DOHH2 (cell line): Measurements from ENCODE around the gene ACTN4.

ENCODE experiments used
- H3F3A ChIP-seq: fragments of 200-600 bp; sonication (generic), shearing (Covaris generic); 2 replicates; pipeline ENCODE4 v1.6.0; 2016; ENCODE audit warnings: antibody characterized with exemption, mild to moderate bottlenecking; ENCODE audit not compliant: control insufficient read depth, insufficient read depth
- H3K27ac ChIP-seq: fragments of 200-600 bp; sonication (generic); 2 replicates; pipeline ENCODE4 v1.5.1; 2014; ENCODE audit warnings: low read depth, mild to moderate bottlenecking, low read length, moderate library complexity
- H3K27me3 ChIP-seq: fragments of 200-600 bp; sonication (generic); 2 replicates; pipeline ENCODE4 v1.6.1; 2014; ENCODE audit warnings: mild to moderate bottlenecking, low read length, mixed read lengths; ENCODE audit not compliant: control insufficient read depth
- H3K36me3 ChIP-seq: fragments of 200-600 bp; sonication (generic); 2 replicates; pipeline ENCODE4 v1.6.1; 2014; ENCODE audit warnings: mild to moderate bottlenecking, low read length, moderate library complexity, mixed read lengths; ENCODE audit not compliant: control insufficient read depth
- H3K4me1 ChIP-seq: fragments of 200-600 bp; sonication (generic); 2 replicates; pipeline ENCODE4 v1.6.1; 2014; ENCODE audit warnings: mild to moderate bottlenecking, low read length, mixed read lengths; ENCODE audit not compliant: control insufficient read depth
- H3K4me2 ChIP-seq: fragments of 200-600 bp; sonication (generic); 2 replicates; pipeline ENCODE4 v1.6.0; 2014; ENCODE audit warnings: mild to moderate bottlenecking, low read length, moderate library complexity
- H3K4me3 ChIP-seq: fragments of 200-600 bp; sonication (generic); 2 replicates; pipeline ENCODE4 v1.5.1; 2014; ENCODE audit warnings: mild to moderate bottlenecking, low read length, mixed read lengths
- H3K79me2 ChIP-seq: fragments of 200-600 bp; sonication (generic); 2 replicates; pipeline ENCODE4 v1.6.1; 2014; ENCODE audit warnings: mild to moderate bottlenecking, low read length, mixed read lengths; ENCODE audit not compliant: control insufficient read depth
- H3K9me2 ChIP-seq: fragments of 200-600 bp; sonication (generic); replicated peaks from 2 replicates; pipeline ENCODE4 v1.6.1; 2014; ENCODE audit warnings: mild to moderate bottlenecking, low read length, mixed read lengths; ENCODE audit not compliant: control insufficient read depth
- H3K9me3 ChIP-seq: fragments of 200-600 bp; sonication (generic); 2 replicates; pipeline ENCODE4 v1.6.1; 2014; ENCODE audit warnings: antibody characterized with exemption, low read length, mixed read lengths; ENCODE audit not compliant: control insufficient read depth, insufficient read depth
- H4K20me1 ChIP-seq: fragments of 200-600 bp; sonication (generic); 2 replicates; pipeline ENCODE4 v1.6.0; 2014; ENCODE audit warnings: low read depth, mild to moderate bottlenecking, antibody characterized with exemption, low read length, moderate library complexity; ENCODE audit not compliant: control insufficient read depth, insufficient read depth
- EZH2phosphoT487 ChIP-seq: fragments of 200-600 bp; sonication (generic); IDR thresholded peaks from 2 replicates; pipeline ENCODE4 v1.6.1; 2017; ENCODE audit warnings: borderline replicate concordance, mild to moderate bottlenecking, antibody characterized with exemption, low read length, moderate library complexity, mixed read lengths
- TF ChIP-seq, protein P1 (sequence below): fragments of 200-600 bp; sonication (generic); IDR thresholded peaks from one replicate; pipeline ENCODE4 v1.5.1; 2014; ENCODE audit warnings: antibody characterized with exemption, mild to moderate bottlenecking, low read depth, low read length; ENCODE audit not compliant: poor library complexity, severe bottlenecking

The ACTN4 gene

DNA sequence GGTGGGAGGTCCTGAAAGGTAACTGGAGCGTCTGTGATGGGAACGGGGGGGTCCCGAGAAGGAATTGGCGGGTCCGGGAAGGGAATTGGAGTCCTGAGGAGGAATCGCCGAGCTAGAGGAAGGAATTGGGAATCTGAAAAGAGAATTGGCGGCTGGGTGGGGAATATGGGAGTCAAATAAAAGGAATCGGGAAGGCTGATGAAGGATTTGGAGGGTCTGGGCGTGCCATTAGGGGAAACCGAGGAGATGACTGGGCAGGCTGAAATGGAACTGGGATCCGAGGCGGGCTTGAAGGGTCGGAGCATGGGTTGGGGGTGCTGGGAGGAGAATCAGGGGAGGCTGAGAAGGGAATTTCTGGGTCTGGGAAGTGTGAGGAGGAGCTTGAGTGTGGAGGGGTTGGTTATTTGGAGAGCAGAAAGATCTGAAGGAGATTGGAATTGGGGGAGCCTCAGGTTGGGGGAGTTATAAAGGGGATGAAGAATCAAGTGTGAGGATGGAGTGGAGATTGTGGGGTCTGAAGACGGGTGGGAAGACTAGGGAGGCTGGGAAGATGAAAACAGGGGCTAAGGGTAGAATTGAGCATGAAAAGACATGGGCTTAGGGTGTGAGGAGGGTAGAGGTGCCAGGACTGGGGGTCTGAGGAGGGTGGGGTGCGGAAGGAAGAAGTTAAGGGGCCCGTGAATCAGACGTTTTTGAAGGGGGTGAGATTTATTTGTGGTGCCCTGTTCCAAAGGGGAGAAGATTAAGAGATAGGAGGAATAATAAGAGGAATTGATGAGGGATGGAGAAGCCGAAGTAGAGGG lies 718 bp downstream of the ACTN4 start:
- Histone ChIP-seq H3K79me2 (peaks cover 57% of the 10 kb centered on the region), H3K4me3 (peak overlapping the region; percentile 90), H3K9me3 (no peaks in the 10 kb centered on the region), H3K27ac (peak overlapping the region; percentile 26; the same call in 1 of the 2 replicates), H3K4me1 (peaks cover 19% of the 10 kb centered on the region), H3K4me2 (peak overlapping the region; percentile 71), H4K20me1 (peaks cover 14% of the 10 kb centered on the region), H3F3A (0 out of 2 replicates have a peak, but pooled peaks cover 3% of the 10 kb centered on the region), H3K36me3 (no peaks in the 10 kb centered on the region), H3K9me2 (no peaks in the 10 kb centered on the region), H3K27me3 (no peaks in the 10 kb centered on the region)
- no peak for TF ChIP-seq EZH2phosphoT487
- TF ChIP-seq, protein P1, sequence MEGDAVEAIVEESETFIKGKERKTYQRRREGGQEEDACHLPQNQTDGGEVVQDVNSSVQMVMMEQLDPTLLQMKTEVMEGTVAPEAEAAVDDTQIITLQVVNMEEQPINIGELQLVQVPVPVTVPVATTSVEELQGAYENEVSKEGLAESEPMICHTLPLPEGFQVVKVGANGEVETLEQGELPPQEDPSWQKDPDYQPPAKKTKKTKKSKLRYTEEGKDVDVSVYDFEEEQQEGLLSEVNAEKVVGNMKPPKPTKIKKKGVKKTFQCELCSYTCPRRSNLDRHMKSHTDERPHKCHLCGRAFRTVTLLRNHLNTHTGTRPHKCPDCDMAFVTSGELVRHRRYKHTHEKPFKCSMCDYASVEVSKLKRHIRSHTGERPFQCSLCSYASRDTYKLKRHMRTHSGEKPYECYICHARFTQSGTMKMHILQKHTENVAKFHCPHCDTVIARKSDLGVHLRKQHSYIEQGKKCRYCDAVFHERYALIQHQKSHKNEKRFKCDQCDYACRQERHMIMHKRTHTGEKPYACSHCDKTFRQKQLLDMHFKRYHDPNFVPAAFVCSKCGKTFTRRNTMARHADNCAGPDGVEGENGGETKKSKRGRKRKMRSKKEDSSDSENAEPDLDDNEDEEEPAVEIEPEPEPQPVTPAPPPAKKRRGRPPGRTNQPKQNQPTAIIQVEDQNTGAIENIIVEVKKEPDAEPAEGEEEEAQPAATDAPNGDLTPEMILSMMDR = no peak

DNA sequence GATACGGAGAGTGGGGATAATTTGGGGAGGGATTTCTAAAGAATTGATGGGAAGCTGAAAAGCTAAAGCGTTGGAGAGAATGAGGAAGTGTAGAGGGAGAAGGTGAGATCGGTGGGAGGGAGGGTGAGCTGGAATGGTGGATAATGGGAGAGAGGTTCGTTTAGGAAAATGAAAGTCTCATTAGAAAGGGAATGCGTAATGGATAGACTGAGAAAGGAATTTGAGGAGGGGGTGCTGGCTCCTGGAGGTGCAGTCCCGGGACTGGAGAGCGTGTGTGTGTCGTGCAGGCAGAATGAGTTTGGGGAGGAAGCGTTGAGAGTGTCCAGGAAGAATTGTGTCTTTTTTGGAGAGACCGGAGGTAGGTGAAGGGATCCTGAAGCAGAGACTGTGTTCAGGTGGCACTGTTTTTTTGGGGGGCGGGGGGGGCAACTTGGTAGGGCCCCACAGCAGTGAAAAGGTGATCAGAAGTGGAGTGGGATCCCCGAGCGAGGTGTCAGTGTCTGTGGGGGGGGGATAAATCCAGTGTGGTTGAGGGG lies 1.4 kb downstream of the ACTN4 start:
- no peaks in the 10 kb centered on the region for H3K9me3 ChIP-seq
- H3K9me2 ChIP-seq = no peaks in the 10 kb centered on the region
- H3F3A ChIP-seq = 0 out of 2 replicates have a peak, but pooled peaks cover 3% of the 10 kb centered on the region
- peaks cover 14% of the 10 kb centered on the region for H4K20me1 ChIP-seq
- peaks cover 2% of the 10 kb centered on the region; the same call in 1 of the 2 replicates for H3K36me3 ChIP-seq
- peaks cover 64% of the 10 kb centered on the region for H3K79me2 ChIP-seq
- no peak overlapping the region for H3K27ac ChIP-seq
- H3K4me2 ChIP-seq = peak overlapping the region; percentile 71
- peaks cover 19% of the 10 kb centered on the region for H3K4me1 ChIP-seq
- no peaks in the 10 kb centered on the region for H3K27me3 ChIP-seq
- TF ChIP-seq, protein P1 = no peak
- TF ChIP-seq EZH2phosphoT487 = no peak
- peak overlapping the region; percentile 90 for H3K4me3 ChIP-seq

DNA sequence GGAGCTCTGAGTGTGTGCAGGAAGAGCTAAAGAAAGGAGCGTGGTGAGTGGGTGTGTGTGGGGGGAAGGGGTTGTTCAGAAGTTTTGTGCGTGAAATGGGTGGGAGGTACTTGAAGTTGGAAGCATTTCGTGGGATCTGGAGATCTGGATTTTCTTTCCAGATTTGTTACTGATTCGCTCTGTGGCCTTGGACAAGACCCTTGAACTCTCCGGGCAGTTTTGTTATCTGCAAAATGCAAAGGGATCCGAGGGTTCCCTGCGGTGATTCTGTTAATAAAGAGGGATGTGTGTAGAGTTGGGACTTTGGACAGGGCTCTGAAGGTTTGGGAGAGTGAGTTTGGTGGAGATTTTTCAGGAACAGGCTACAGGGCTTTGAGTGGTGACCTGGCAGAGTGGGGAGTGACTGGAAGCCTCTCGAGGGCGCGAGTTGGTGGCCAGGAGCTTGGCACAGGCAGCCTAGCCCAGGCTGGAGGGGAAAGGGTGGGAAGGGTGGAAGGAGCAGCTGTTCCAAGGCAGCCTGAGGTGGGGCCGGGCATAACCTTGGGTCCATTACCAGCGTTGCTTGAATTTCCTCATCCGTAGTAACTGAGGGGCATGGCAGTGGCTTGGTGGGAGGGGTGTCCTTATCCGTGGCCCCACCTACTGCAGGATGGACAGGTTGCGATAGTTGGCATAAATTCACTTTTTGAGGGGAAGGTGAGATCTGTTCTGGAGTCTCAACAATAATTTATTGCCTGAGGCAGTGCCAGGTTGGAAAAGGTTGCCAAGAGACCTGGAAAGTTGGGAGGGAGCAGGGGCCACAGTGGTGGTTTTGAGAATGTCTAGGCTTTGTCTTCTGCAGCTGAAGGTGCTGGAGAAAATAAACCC lies 2.1 kb downstream of the ACTN4 start:
- Histone ChIP-seq H3K9me3 (no peaks in the 10 kb centered on the region), H3K36me3 (peaks cover 3% of the 10 kb centered on the region), H4K20me1 (peaks cover 14% of the 10 kb centered on the region), H3K27me3 (no peaks in the 10 kb centered on the region), H3K9me2 (no peaks in the 10 kb centered on the region), H3K27ac (no peak overlapping the region), H3K4me2 (peak overlapping the region; percentile 71), H3K79me2 (peaks cover 71% of the 10 kb centered on the region), H3K4me1 (peaks cover 19% of the 10 kb centered on the region), H3F3A (0 out of 2 replicates have a peak, but pooled peaks cover 3% of the 10 kb centered on the region), H3K4me3 (peak overlapping the region; percentile 90)
- TF ChIP-seq, protein P1 = no peak
- no peak for TF ChIP-seq EZH2phosphoT487
